T-helper 2 cell treated with Interferon-gamma antibody and Interleukin-4, amounts not matched to agents 100 ng/mL and 5 ng/mL, for 36 hours (primary cell): ENCODE measurements around the gene POU5F1. TPM values are rescaled to one million over a fixed set of nuclear protein-coding genes. Genes with fewer than 3 reads are reported as not detected.

ENCODE experiments used
- intact Hi-C: fragments of 100-400 bp; cut with micrococcal nuclease; formaldehyde crosslinking; loops from one replicate; pipeline ENCODE4 v1.15.1; 2023
- total RNA-seq: library from RNA; stranded (reverse); gene quantifications from 2 replicates; pipeline ENCODE4 v1.2.3, GENCODE V29; 2022

Gene POU5F1
- total RNA-seq, 1 donor from 2014 or later = not detected

GRCh38 chr6:31116661-31117385 lies 53.7 kb downstream of the POU5F1 start:
- intact Hi-C loops = no loop called here

GRCh38 chr6:31115941-31116560 lies 54.4 kb downstream of the POU5F1 start:
- intact Hi-C loops = no loop called here

- intact Hi-C loops = no loop called here
These were observed 55.3 kb downstream of the POU5F1 start for GRCh38 chr6:31114970-31115849.

GRCh38 chr6:31114541-31114878 lies 56.0 kb downstream of the POU5F1 start, which contains the start of gene PSORS1C1:
Gene PSORS1C1 (plus strand): TSS chr6:31114800. CDS start chr6:31129633, 14,833 bp downstream.
- intact Hi-C loops = no loop called here

Other genes starting within 250 kb of the POU5F1 start
- not detected in 2 replicates for gene SFTA2, start 238.5 kb downstream of the POU5F1 start, total RNA-seq
- not detected in 2 replicates for gene MUCL3, start 229.7 kb downstream of the POU5F1 start, total RNA-seq
- not detected in 2 replicates for gene MUC21, start 187.0 kb downstream of the POU5F1 start, total RNA-seq
- not detected in 2 replicates for gene MUC22, start 160.2 kb downstream of the POU5F1 start, total RNA-seq
- gene C6orf15, start 58.1 kb downstream of the POU5F1 start, total RNA-seq = not detected in 2 replicates
- gene PSORS1C1, start 55.9 kb downstream of the POU5F1 start, total RNA-seq = not detected in 2 replicates
- not detected in 2 replicates for gene CDSN, start 50.2 kb downstream of the POU5F1 start, total RNA-seq
- not detected in 2 replicates for gene PSORS1C2, start 31.6 kb downstream of the POU5F1 start, total RNA-seq
- 37.1 and 39.2 TPM in 2 replicates for gene CCHCR1, start 12.9 kb downstream of the POU5F1 start, total RNA-seq
- gene TCF19, start 12.1 kb downstream of the POU5F1 start, total RNA-seq = 77.2 and 79.0 TPM in 2 replicates
- 1,191 and 1,208 TPM in 2 replicates for gene HLA-C, start 101.4 kb upstream of the POU5F1 start, total RNA-seq
- 4,049 and 4,078 TPM in 2 replicates for gene HLA-B, start 186.5 kb upstream of the POU5F1 start, total RNA-seq
- 9.3 and 11.8 TPM in 2 replicates for gene MICA, start 232.9 kb upstream of the POU5F1 start, total RNA-seq